ENCODE results near the gene CRAT. TPM values are rescaled to one million over a fixed set of nuclear protein-coding genes. Genes with fewer than 3 reads are reported as not detected.

The CRAT gene
- total RNA-seq, 6 donors from 2014 or later: 18.5 to 34.3 (median 26.0) TPM

GRCh38 chr9:129064499-129064908 lies 46.1 kb downstream of the CRAT start:
- Histone ChIP-seq H3K27ac (no peak overlapping the region), H3K27me3 (no peaks in the 10 kb centered on the region), H3K9me3 (no peaks in the 10 kb centered on the region), H3K36me3 (peaks cover 6 to 87% (median 70%) of the 10 kb centered on the region in 4 donors), H3K4me1 (peaks cover 0 to 6% (median 2%) of the 10 kb centered on the region in 4 donors), H3K4me3 (no peak overlapping the region)
- 87 to 93% methylated on average over 8 of the region's 8 CpGs for WGBS, 2 donors
- TF ChIP-seq, protein P1, sequence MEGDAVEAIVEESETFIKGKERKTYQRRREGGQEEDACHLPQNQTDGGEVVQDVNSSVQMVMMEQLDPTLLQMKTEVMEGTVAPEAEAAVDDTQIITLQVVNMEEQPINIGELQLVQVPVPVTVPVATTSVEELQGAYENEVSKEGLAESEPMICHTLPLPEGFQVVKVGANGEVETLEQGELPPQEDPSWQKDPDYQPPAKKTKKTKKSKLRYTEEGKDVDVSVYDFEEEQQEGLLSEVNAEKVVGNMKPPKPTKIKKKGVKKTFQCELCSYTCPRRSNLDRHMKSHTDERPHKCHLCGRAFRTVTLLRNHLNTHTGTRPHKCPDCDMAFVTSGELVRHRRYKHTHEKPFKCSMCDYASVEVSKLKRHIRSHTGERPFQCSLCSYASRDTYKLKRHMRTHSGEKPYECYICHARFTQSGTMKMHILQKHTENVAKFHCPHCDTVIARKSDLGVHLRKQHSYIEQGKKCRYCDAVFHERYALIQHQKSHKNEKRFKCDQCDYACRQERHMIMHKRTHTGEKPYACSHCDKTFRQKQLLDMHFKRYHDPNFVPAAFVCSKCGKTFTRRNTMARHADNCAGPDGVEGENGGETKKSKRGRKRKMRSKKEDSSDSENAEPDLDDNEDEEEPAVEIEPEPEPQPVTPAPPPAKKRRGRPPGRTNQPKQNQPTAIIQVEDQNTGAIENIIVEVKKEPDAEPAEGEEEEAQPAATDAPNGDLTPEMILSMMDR (IDR thresholded peaks at IDR 0.05): no peak
- TF ChIP-seq POLR2A (IDR thresholded peaks at IDR 0.05) (no peak), EP300 (IDR thresholded peaks at IDR 0.05) (no peak), POLR2AphosphoS5 (IDR thresholded peaks at IDR 0.05) (no peak)
- no peak for DNase-seq
- ATAC-seq (ENCODE audit: low FRiP score in 2 of 2): no peak

- DNase-seq (no peak), ATAC-seq (ENCODE audit: low FRiP score in 2 of 2) (no peak)
- H3K9me3 ChIP-seq: no peaks in the 10 kb centered on the region
- TF ChIP-seq POLR2A (IDR thresholded peaks at IDR 0.05): no peak
- TF ChIP-seq EP300 (IDR thresholded peaks at IDR 0.05): no peak
- 85% methylated on average over 7 of the region's 9 CpGs; no CpG with 5 or more reads in 1 of the 2 donors for WGBS, 2 donors
- H3K4me1 ChIP-seq: no peaks in the 10 kb centered on the region
- no peaks in the 10 kb centered on the region for H3K27me3 ChIP-seq
- no peak overlapping the region for H3K27ac ChIP-seq
- peaks cover 6 to 83% (median 64%) of the 10 kb centered on the region in 4 donors for H3K36me3 ChIP-seq
- H3K4me3 ChIP-seq: no peak overlapping the region
Measured at GRCh38 chr9:129063061-129063460, 47.5 kb downstream of the CRAT start.

DNA sequence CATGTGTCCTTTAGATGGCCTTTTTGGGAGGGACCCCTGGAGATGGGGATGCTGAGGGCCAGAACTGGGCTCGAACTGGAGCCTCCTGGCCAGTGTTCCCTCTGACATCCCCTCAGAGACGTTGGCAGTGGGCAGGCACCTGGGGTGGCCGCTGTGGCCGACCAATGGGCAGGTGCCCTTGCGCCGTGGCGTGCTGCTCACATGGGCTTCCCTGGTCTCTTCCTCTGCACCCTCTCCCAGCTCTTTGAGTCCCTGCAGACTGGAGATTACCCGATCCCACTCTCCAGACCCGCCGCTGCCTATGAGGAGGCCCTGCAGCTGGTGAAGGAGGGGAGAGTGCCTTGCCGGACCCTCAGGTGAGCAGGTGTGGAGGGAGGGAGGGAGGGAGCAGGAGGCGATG lies 49.6 kb downstream of the CRAT start:
- ATAC-seq (ENCODE audit: low FRiP score in 2 of 2): no peak
- Histone ChIP-seq H3K4me3 (no peak overlapping the region), H3K27ac (no peak overlapping the region), H3K9me3 (no peaks in the 10 kb centered on the region), H3K36me3 (peaks cover 10 to 84% (median 65%) of the 10 kb centered on the region in 4 donors), H3K27me3 (no peaks in the 10 kb centered on the region), H3K4me1 (no peaks in the 10 kb centered on the region)
- no peak for TF ChIP-seq POLR2AphosphoS5 (IDR thresholded peaks at IDR 0.05)
- TF ChIP-seq POLR2A (IDR thresholded peaks at IDR 0.05): no peak
- TF ChIP-seq, protein P1 (IDR thresholded peaks at IDR 0.05): no peak
- TF ChIP-seq EP300 (IDR thresholded peaks at IDR 0.05): no peak
- no peak for DNase-seq
- 91 to 95% methylated on average over 5 to 10 of the region's 12 CpGs for WGBS, 2 donors

DNA sequence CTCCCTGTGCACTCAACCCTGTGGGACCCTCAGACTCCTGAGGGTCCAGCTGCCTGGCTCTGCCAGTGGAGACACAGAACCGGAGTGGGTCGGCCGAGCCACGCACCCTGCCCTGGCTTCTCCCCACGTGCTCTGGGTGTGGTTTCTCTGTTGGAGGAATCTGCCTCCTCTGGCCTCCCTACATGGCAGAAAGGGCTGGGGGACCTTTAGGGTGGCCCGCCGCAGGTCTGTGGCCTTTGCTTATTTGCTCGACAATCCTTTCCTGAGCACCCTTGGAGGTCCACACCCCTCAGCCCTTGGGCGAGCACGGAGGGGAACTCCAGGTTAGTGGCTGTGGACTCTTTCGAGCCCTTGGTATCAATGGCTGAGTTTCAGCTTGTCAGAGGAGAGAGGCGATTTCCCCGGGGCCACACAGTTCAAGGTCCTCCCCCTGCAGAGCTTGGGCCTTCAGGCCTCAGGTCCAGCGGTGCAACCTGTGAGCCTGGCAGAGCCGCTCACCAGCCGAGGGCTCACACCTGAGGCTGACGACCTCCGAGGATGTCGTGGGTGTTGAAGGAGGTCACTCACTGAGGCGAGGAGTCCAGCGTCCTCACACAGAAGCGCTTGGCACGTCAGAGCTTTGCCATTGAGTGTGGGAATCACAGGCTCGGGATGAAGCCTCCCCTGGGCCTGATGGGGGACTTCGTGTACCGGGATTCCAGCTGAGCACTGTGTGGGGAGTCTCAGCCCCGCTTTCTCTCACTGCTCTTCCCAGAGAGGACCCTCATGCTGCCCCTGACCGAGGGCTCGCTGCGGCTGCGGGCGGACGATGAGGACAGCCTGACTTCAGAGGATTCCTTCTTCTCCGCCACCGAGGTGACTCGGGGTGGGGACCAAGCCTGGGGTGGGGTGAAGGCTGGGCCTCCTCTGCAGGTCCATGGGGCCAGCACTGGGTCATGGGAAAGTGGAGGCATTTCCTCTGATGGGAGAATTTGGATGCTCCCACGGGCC lies 50.5 kb downstream of the CRAT start:
- DNase-seq: no peak
- H3K9me3 ChIP-seq: no peaks in the 10 kb centered on the region
- no peaks in the 10 kb centered on the region for H3K4me1 ChIP-seq
- H3K36me3 ChIP-seq: peaks cover 10 to 81% (median 57%) of the 10 kb centered on the region in 4 donors
- TF ChIP-seq EP300 (IDR thresholded peaks at IDR 0.05): no peak
- TF ChIP-seq POLR2A (IDR thresholded peaks at IDR 0.05): no peak
- TF ChIP-seq, protein P1 (IDR thresholded peaks at IDR 0.05): no peak
- TF ChIP-seq POLR2AphosphoS5 (IDR thresholded peaks at IDR 0.05): no peak
- no peaks in the 10 kb centered on the region for H3K27me3 ChIP-seq
- H3K27ac ChIP-seq: no peak overlapping the region
- H3K4me3 ChIP-seq: no peak overlapping the region
- 96 to 100% methylated on average over 14 to 35 of the region's 37 CpGs for WGBS, 2 donors
- no peak for ATAC-seq (ENCODE audit: low FRiP score in 2 of 2)

GRCh38 chr9:129058965-129059795 lies 51.4 kb downstream of the CRAT start:
- 87 to 89% methylated on average over 15 to 21 of the region's 21 CpGs for WGBS, 2 donors
- H3K4me3 ChIP-seq: no peak overlapping the region
- ATAC-seq (ENCODE audit: low FRiP score in 2 of 2) (peak in 1 of 2 donors; percentile 21), DNase-seq (no peak)
- H3K36me3 ChIP-seq: peaks cover 10 to 80% (median 52%) of the 10 kb centered on the region in 4 donors
- no peaks in the 10 kb centered on the region for H3K4me1 ChIP-seq
- TF ChIP-seq POLR2A (IDR thresholded peaks at IDR 0.05) (no peak), EP300 (IDR thresholded peaks at IDR 0.05) (no peak), POLR2AphosphoS5 (IDR thresholded peaks at IDR 0.05) (no peak)
- TF ChIP-seq, protein P1 (IDR thresholded peaks at IDR 0.05): no peak
- no peaks in the 10 kb centered on the region for H3K27me3 ChIP-seq
- no peak overlapping the region for H3K27ac ChIP-seq
- H3K9me3 ChIP-seq: no peaks in the 10 kb centered on the region
